HG02610 (cell line): ENCODE results near the gene ZNRF1.
"Not testable (repeated sequence)": the region's sequence is repeated elsewhere in the genome, so short reads cannot be mapped to it uniquely, and the experiment has no call there.

ENCODE experiments used
- ATAC-seq: cut with Tn5 transposase; IDR thresholded peaks from one replicate; pipeline ENCODE4 v1.9.1; 2021; ENCODE audit warnings: mild to moderate bottlenecking, moderate library complexity; ENCODE audit not compliant: unreplicated experiment

Gene ZNRF1

GRCh38 chr16:75074920-75075687, 76.3 kb downstream of the ZNRF1 start:
- ATAC-seq, result peak; percentile 91

- ATAC-seq, result no peak
These were observed 77.0 kb downstream of the ZNRF1 start for GRCh38 chr16:75075688-75076268.

- ATAC-seq, result no peak
These were observed 80.1 kb downstream of the ZNRF1 start for GRCh38 chr16:75078886-75079285.

GRCh38 chr16:75079346-75079926, 80.6 kb downstream of the ZNRF1 start:
- no peak for ATAC-seq

GRCh38 chr16:75080205-75081029, 81.6 kb downstream of the ZNRF1 start:
- ATAC-seq, result no peak

- ATAC-seq, result no peak
These were observed 82.5 kb downstream of the ZNRF1 start for GRCh38 chr16:75081179-75081859.

GRCh38 chr16:75083813-75084212, 85.0 kb downstream of the ZNRF1 start:
- no peak for ATAC-seq

GRCh38 chr16:75085556-75085955, 86.7 kb downstream of the ZNRF1 start:
- ATAC-seq, result no peak

GRCh38 chr16:75086281-75086680, 87.5 kb downstream of the ZNRF1 start:
- no peak for ATAC-seq

- no peak for ATAC-seq
These were observed 88.0 kb downstream of the ZNRF1 start for GRCh38 chr16:75086688-75087374.

- no peak for ATAC-seq
These were observed 88.7 kb downstream of the ZNRF1 start for GRCh38 chr16:75087375-75087979.

GRCh38 chr16:75088216-75088615, 89.4 kb downstream of the ZNRF1 start:
- no peak for ATAC-seq

- ATAC-seq, result no peak
These were observed 90.1 kb downstream of the ZNRF1 start for GRCh38 chr16:75088934-75089333.

- ATAC-seq, result peak; percentile 43
These were observed 90.8 kb downstream of the ZNRF1 start for GRCh38 chr16:75089486-75090202.

GRCh38 chr16:75090899-75091298, 92.1 kb downstream of the ZNRF1 start:
- ATAC-seq, result not testable (repeated sequence)

GRCh38 chr16:75091619-75092018, 92.8 kb downstream of the ZNRF1 start:
- ATAC-seq, result not testable (repeated sequence)

GRCh38 chr16:75092777-75093176, 94.0 kb downstream of the ZNRF1 start:
- ATAC-seq, result no peak

GRCh38 chr16:75093598-75094540, 95.0 kb downstream of the ZNRF1 start:
- no peak for ATAC-seq
